ENCODE results near the gene F13A1.

The F13A1 gene

GRCh38 chr6:6224933-6225486, 95.5 kb downstream of the F13A1 start:
- no peak for DNase-seq (ENCODE audit: low read depth in 1 of 2, low spot score in 1 of 2)

GRCh38 chr6:6221787-6222535, 98.5 kb downstream of the F13A1 start:
- H3K27ac ChIP-seq (replicated peaks) = no peak overlapping the region
- DNase-seq (ENCODE audit: low read depth in 1 of 2, low spot score in 1 of 2) = peak in 1 of 2 experiments; percentile 33

More at GRCh38 chr6:6224933-6225486, 95.5 kb downstream of the F13A1 start:
- H3K4me3 ChIP-seq (replicated peaks; ENCODE audit: insufficient read depth, low read length) = no peak overlapping the region
- no peaks in the 10 kb centered on the region for H3K27me3 ChIP-seq (ENCODE audit: insufficient read depth, poor library complexity, severe bottlenecking)
- TF ChIP-seq SPI1 (IDR thresholded peaks at IDR 0.05; ENCODE audit: borderline replicate concordance, low read depth) (no peak), POLR2AphosphoS5 (IDR thresholded peaks at IDR 0.05; ENCODE audit: low read depth) (no peak), REST (IDR thresholded peaks at IDR 0.05; ENCODE audit: insufficient replicate concordance, low read depth) (no peak), GABPA (IDR thresholded peaks at IDR 0.05; ENCODE audit: low read depth) (no peak)
- TF ChIP-seq, protein P1, sequence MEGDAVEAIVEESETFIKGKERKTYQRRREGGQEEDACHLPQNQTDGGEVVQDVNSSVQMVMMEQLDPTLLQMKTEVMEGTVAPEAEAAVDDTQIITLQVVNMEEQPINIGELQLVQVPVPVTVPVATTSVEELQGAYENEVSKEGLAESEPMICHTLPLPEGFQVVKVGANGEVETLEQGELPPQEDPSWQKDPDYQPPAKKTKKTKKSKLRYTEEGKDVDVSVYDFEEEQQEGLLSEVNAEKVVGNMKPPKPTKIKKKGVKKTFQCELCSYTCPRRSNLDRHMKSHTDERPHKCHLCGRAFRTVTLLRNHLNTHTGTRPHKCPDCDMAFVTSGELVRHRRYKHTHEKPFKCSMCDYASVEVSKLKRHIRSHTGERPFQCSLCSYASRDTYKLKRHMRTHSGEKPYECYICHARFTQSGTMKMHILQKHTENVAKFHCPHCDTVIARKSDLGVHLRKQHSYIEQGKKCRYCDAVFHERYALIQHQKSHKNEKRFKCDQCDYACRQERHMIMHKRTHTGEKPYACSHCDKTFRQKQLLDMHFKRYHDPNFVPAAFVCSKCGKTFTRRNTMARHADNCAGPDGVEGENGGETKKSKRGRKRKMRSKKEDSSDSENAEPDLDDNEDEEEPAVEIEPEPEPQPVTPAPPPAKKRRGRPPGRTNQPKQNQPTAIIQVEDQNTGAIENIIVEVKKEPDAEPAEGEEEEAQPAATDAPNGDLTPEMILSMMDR (IDR thresholded peaks at IDR 0.05; ENCODE audit: insufficient read depth, low read length) = no peak
- no peak overlapping the region for H3K27ac ChIP-seq (replicated peaks)

More at GRCh38 chr6:6221787-6222535, 98.5 kb downstream of the F13A1 start:
- H3K4me3 ChIP-seq (replicated peaks; ENCODE audit: insufficient read depth, low read length) = no peak overlapping the region
- H3K27me3 ChIP-seq (ENCODE audit: insufficient read depth, poor library complexity, severe bottlenecking) = no peaks in the 10 kb centered on the region
- TF ChIP-seq POLR2AphosphoS5 (IDR thresholded peaks at IDR 0.05; ENCODE audit: low read depth) (no peak), REST (IDR thresholded peaks at IDR 0.05; ENCODE audit: insufficient replicate concordance, low read depth) (no peak), SPI1 (IDR thresholded peaks at IDR 0.05; ENCODE audit: borderline replicate concordance, low read depth) (no peak), GABPA (IDR thresholded peaks at IDR 0.05; ENCODE audit: low read depth) (no peak)
- TF ChIP-seq, protein P1 (IDR thresholded peaks at IDR 0.05; ENCODE audit: insufficient read depth, low read length) = no peak
